ENCODE measurements around the gene HLA-DOB.

- TF ChIP-seq CTCF (IDR thresholded peaks at IDR 0.05; ENCODE audit: low read length): no peak
- TF ChIP-seq EZH2 (IDR thresholded peaks at IDR 0.05; ENCODE audit: borderline replicate concordance, low read length): no peak
Observed at GRCh38 chr6:32815996-32816395, 806 bp downstream of the HLA-DOB start.
